22Rv1 (cell line): ENCODE measurements around the gene TRAPPC1.

ENCODE experiments used
- ZFX ChIP-seq: fragments of 450-650 bp; IDR thresholded peaks from 2 replicates; pipeline ENCODE4 v1.6.1; 2017; ENCODE audit warnings: antibody characterized with exemption, borderline replicate concordance
- TF ChIP-seq, protein P1 (sequence below): fragments of 450-650 bp; IDR thresholded peaks from 2 replicates; pipeline ENCODE4 v1.5.1; 2017; ENCODE audit warnings: mild to moderate bottlenecking

DNA sequence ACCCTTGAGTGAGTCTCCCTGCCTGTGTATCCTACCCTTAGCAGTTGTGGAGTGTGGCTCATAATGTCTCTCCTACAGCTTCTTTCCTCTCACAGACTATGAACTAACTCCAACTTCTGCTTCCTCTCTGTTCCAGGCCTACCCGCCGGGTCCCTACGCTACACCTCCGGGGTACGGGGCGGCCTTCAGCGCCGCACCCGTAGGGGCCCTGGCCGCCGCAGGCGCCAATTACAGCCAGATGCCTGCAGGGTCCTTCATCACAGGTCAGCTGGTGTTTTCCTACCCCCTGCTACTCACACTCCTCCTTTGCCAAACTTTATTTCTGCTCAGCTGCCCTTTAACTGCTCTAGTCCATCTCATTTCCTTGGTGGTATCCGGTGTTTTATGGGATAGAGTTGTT is 21.0 kb downstream of the TRAPPC1 start:
- TF ChIP-seq, protein P1, sequence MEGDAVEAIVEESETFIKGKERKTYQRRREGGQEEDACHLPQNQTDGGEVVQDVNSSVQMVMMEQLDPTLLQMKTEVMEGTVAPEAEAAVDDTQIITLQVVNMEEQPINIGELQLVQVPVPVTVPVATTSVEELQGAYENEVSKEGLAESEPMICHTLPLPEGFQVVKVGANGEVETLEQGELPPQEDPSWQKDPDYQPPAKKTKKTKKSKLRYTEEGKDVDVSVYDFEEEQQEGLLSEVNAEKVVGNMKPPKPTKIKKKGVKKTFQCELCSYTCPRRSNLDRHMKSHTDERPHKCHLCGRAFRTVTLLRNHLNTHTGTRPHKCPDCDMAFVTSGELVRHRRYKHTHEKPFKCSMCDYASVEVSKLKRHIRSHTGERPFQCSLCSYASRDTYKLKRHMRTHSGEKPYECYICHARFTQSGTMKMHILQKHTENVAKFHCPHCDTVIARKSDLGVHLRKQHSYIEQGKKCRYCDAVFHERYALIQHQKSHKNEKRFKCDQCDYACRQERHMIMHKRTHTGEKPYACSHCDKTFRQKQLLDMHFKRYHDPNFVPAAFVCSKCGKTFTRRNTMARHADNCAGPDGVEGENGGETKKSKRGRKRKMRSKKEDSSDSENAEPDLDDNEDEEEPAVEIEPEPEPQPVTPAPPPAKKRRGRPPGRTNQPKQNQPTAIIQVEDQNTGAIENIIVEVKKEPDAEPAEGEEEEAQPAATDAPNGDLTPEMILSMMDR: no peak
- no peak for TF ChIP-seq ZFX
